ENCODE data around the gene CYP27B1.

- TF ChIP-seq POLR2A (IDR thresholded peaks at IDR 0.05; ENCODE audit: low read depth, low read length) (peak; percentile 90), POLR2AphosphoS5 (IDR thresholded peaks at IDR 0.05; ENCODE audit: low read depth, low read length) (peak; percentile 88)
Measured at GRCh38 chr12:57771873-57772428, 5.1 kb upstream of the CYP27B1 start, which contains the start of gene METTL1.
